H1 (cell line): ENCODE results near the gene VAMP4. TPM values are rescaled to one million over a fixed set of nuclear protein-coding genes. Genes with fewer than 3 reads are reported as not detected.

Experiments
- BACH1 ChIP-seq: IDR thresholded peaks from 2 replicates; pipeline ENCODE4 v1.6.1; 2012; ENCODE audit warnings: low read length, improper control_type of control experiment
- BRCA1 ChIP-seq: IDR thresholded peaks from 2 replicates; pipeline ENCODE4 v1.6.1; 2012; ENCODE audit warnings: low read depth, low read length, improper control_type of control experiment
- POLR2A ChIP-seq, 2 experiments: IDR thresholded peaks; 1 replicate in 1 of 2; 2 replicates in 1 of 2; pipeline ENCODE4 v1.6.1; 2011; ENCODE audit warnings: low read depth in 2 of 2, low read length in 2 of 2, mild to moderate bottlenecking in 2 of 2; ENCODE audit errors: control extremely low read depth in 1 of 2
- RNF2 ChIP-seq: fragments of 200-900, 300-1000 bp; sonication (generic); IDR thresholded peaks from 2 replicates; pipeline ENCODE4 v1.7.1; 2016; ENCODE audit warnings: borderline replicate concordance, low read depth, mild to moderate bottlenecking, antibody characterized with exemption, low read length; ENCODE audit not compliant: poor library complexity, severe bottlenecking; ENCODE audit errors: missing control alignments
- TAF7 ChIP-seq: optimal IDR thresholded peaks from 2 replicates; pipeline ENCODE3; 2011; ENCODE audit warnings: low read depth, mild to moderate bottlenecking, inconsistent platforms, low read length, moderate library complexity, borderline replicate concordance
- TEAD4 ChIP-seq: IDR thresholded peaks from 2 replicates; pipeline ENCODE4 v1.6.1; 2012; ENCODE audit warnings: low read depth, low read length, inconsistent platforms, mixed read lengths
- YY1 ChIP-seq: IDR thresholded peaks from 2 replicates; pipeline ENCODE4 v1.6.1; 2011; ENCODE audit warnings: low read depth, mild to moderate bottlenecking, low read length
- polyA plus RNA-seq, 7 experiments: library from polyadenylated mRNA; depleted of rRNA in 3 of 7; stranded (reverse) in 5 of 7; unstranded in 2 of 7; fragments of >200 nt in 5 of 7; fragments of 200-250 nt in 2 of 7; gene quantifications; 1 replicate in 5 of 7; 2 replicates in 1 of 7; 4 replicates in 1 of 7; pipeline versions ENCODE4 v1.2.1 to v1.2.3, GENCODE V29; 2011 to 2013; ENCODE audit warnings: missing spikeins in 2 of 7, mixed read lengths in 2 of 7
- total RNA-seq: library from RNA; stranded (reverse); fragmentation: NEBNext Ultra II Directional; extraction: Animal tissue kit (Norgen Biotek cat#: 25700); gene quantifications from 2 replicates; pipeline ENCODE4 v1.2.1, GENCODE V29; 2021

The VAMP4 gene
- total and polyA plus RNA-seq, 2 of the 8 experiments (the other 6 are each of a cell fraction or from before 2014, with no cell fraction given), result 1.6 to 13.9 TPM

GRCh38 chr1:171655746-171656116 is 86.1 kb downstream of the VAMP4 start (continued):
- no peak for TF ChIP-seq BACH1
- no peak for TF ChIP-seq BRCA1
- no peak for TF ChIP-seq RNF2
- no peak for TF ChIP-seq POLR2A (IDR thresholded peaks at IDR 0.05; ENCODE audit: control extremely low read depth in 1 of 2, low read depth in 2 of 2, low read length in 2 of 2)
- no peak for TF ChIP-seq TAF7
- no peak for TF ChIP-seq TEAD4
- no peak for TF ChIP-seq YY1
